Upper lobe of left lung (tissue), 4 donors: ENCODE measurements around the gene HCLS1.

ENCODE experiments used
- CTCF ChIP-seq, 6 experiments: fragments of 450-650 bp in 4 of 6; fragments of 200-600 bp in 2 of 6; sonication (generic) in 2 of 6; IDR thresholded peaks; one replicate each; pipeline ENCODE4 v1.5.1; 2016 to 2019; ENCODE audit warnings: antibody characterized with exemption in 6 of 6
- EP300 ChIP-seq, 4 donors: sonication (generic); formaldehyde crosslinking; IDR thresholded peaks; one replicate each; pipeline ENCODE4 v1.5.1; 2017; ENCODE audit warnings: antibody characterized with exemption in 4 of 4, control low read depth in 2 of 4
- POLR2A ChIP-seq, 4 donors: fragments of 450-650 bp; IDR thresholded peaks; one replicate each; pipeline ENCODE4 v1.5.1; 2016 to 2017; ENCODE audit warnings: antibody characterized with exemption in 4 of 4, mild to moderate bottlenecking in 2 of 4
- POLR2AphosphoS5 ChIP-seq, 2 donors: sonication (generic); formaldehyde crosslinking; IDR thresholded peaks; one replicate each; pipeline ENCODE4 v1.5.1; 2017; ENCODE audit warnings: antibody characterized with exemption in 2 of 2

DNA sequence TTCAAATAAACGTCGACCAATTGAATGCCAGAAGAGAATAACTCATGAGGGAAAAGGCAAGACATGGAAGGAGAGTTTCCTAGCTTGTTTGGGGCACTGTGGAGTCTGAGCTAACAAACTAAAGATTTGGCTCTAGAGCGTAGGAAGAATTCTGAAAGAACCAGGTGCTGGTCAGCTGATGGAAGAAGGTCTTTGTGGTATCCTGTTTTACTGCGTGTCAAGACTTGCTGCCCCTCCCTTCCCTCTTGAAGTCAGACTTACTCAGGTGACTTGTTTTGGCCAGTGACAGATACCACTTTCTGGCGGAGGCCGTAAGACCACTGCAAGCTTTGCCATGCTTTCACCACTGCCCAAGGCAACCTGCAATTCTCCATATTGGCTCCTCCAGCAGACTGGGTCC lies 673 bp upstream of the HCLS1 start:
- TF ChIP-seq CTCF (IDR thresholded peaks at IDR 0.05) (no peak), EP300 (IDR thresholded peaks at IDR 0.05) (no peak), POLR2AphosphoS5 (IDR thresholded peaks at IDR 0.05) (no peak), POLR2A (IDR thresholded peaks at IDR 0.05) (no peak)
